Trophoblast cell (in vitro differentiated cells and primary cell): Measurements from ENCODE around the gene BRF1.

Experiments used
- DNase-seq, 2 donors: peaks; one replicate each; pipeline ENCODE4 v3.0.0-alpha.2; 2016
- H2AFZ ChIP-seq: 2 replicates; pipeline ENCODE4 v1.6.1; 2013; ENCODE audit warnings: low read length, moderate library complexity, mild to moderate bottlenecking; ENCODE audit not compliant: insufficient read depth, poor library complexity
- H2AK5ac ChIP-seq: 2 replicates; pipeline ENCODE4 v1.6.1; 2013; ENCODE audit warnings: mild to moderate bottlenecking, low read length
- H2BK120ac ChIP-seq: 2 replicates; pipeline ENCODE4 v1.6.1; 2013; ENCODE audit warnings: low read length, mild to moderate bottlenecking, moderate library complexity; ENCODE audit not compliant: insufficient read depth, poor library complexity
- H2BK12ac ChIP-seq: 2 replicates; pipeline ENCODE4 v1.6.1; 2013; ENCODE audit warnings: mild to moderate bottlenecking, low read length, moderate library complexity
- H2BK5ac ChIP-seq: 2 replicates; pipeline ENCODE4 v1.6.1; 2013; ENCODE audit warnings: low read length, low read depth, moderate library complexity, mild to moderate bottlenecking; ENCODE audit not compliant: poor library complexity
- H3K14ac ChIP-seq: 2 replicates; pipeline ENCODE4 v1.6.1; 2013; ENCODE audit warnings: mild to moderate bottlenecking, low read length
- H3K18ac ChIP-seq: 2 replicates; pipeline ENCODE4 v1.6.1; 2013; ENCODE audit warnings: mild to moderate bottlenecking, low read length
- H3K23ac ChIP-seq: 2 replicates; pipeline ENCODE4 v1.6.1; 2013; ENCODE audit warnings: low read length
- H3K27ac ChIP-seq: 2 replicates; pipeline ENCODE4 v1.5.1; 2013; ENCODE audit warnings: low read depth, mild to moderate bottlenecking, inconsistent platforms, low read length, moderate library complexity
- H3K27me3 ChIP-seq: 2 replicates; pipeline ENCODE4 v1.6.1; 2013; ENCODE audit warnings: inconsistent platforms, mild to moderate bottlenecking, low read length, moderate library complexity; ENCODE audit not compliant: insufficient read depth
- H3K36me3 ChIP-seq, 2 experiments: 1 replicate in 1 of 2; 2 replicates in 1 of 2; pipeline ENCODE4 v1.6.1; 2013; ENCODE audit warnings: low read length in 2 of 2, mild to moderate bottlenecking in 2 of 2, moderate library complexity in 1 of 2; ENCODE audit not compliant: insufficient read depth in 2 of 2, control insufficient read depth in 1 of 2
- H3K4ac ChIP-seq: 2 replicates; pipeline ENCODE4 v1.6.1; 2013; ENCODE audit warnings: low read depth, mild to moderate bottlenecking, low read length, moderate library complexity
- H3K4me1 ChIP-seq, 2 experiments: 1 replicate in 1 of 2; 2 replicates in 1 of 2; pipeline ENCODE4 v1.6.1; 2013; ENCODE audit warnings: low read length in 2 of 2, mild to moderate bottlenecking in 2 of 2, moderate library complexity in 1 of 2; ENCODE audit not compliant: insufficient read depth in 2 of 2, control insufficient read depth in 1 of 2
- H3K4me2 ChIP-seq: 2 replicates; pipeline ENCODE4 v1.6.1; 2013; ENCODE audit warnings: inconsistent platforms, mild to moderate bottlenecking, low read length, moderate library complexity
- H3K4me3 ChIP-seq: 2 replicates; pipeline ENCODE4 v1.5.1; 2013; ENCODE audit warnings: mild to moderate bottlenecking, low read depth, low read length, inconsistent platforms
- H3K79me1 ChIP-seq: one replicate; pipeline ENCODE4 v1.6.1; 2013; ENCODE audit warnings: low read length
- H3K79me2 ChIP-seq: 2 replicates; pipeline ENCODE4 v1.6.1; 2013; ENCODE audit warnings: low read length, mild to moderate bottlenecking; ENCODE audit not compliant: control insufficient read depth, insufficient read depth, poor library complexity
- H3K9ac ChIP-seq: 2 replicates; pipeline ENCODE4 v1.6.1; 2013; ENCODE audit warnings: mild to moderate bottlenecking, low read length
- H3K9me3 ChIP-seq: 2 replicates; pipeline ENCODE4 v1.6.1; 2013; ENCODE audit warnings: low read depth, mild to moderate bottlenecking, control low read depth, inconsistent platforms, low read length; ENCODE audit not compliant: insufficient read depth
- H4K12ac ChIP-seq: 2 replicates; pipeline ENCODE4 v1.6.1; 2013; ENCODE audit warnings: low read depth, mild to moderate bottlenecking, low read length, moderate library complexity
- H4K8ac ChIP-seq: 2 replicates; pipeline ENCODE4 v1.6.1; 2013; ENCODE audit warnings: low read depth, mild to moderate bottlenecking, low read length, moderate library complexity
- H4K91ac ChIP-seq: one replicate; pipeline ENCODE4 v1.6.1; 2013; ENCODE audit warnings: low read depth, mild to moderate bottlenecking, low read length, moderate library complexity
- WGBS: extraction: QIAGEN DNeasy Blood & Tissue Kit; methylation state at CpG from one replicate; pipeline ENCODE4 v1.1.7; 2013; ENCODE audit warnings: missing lambda C conversion rate; ENCODE audit not compliant: insufficient read length, insufficient coverage; ENCODE audit errors: extremely low coverage; 5-methylcytosine and 5-hydroxymethylcytosine counted together

Gene BRF1

DNA sequence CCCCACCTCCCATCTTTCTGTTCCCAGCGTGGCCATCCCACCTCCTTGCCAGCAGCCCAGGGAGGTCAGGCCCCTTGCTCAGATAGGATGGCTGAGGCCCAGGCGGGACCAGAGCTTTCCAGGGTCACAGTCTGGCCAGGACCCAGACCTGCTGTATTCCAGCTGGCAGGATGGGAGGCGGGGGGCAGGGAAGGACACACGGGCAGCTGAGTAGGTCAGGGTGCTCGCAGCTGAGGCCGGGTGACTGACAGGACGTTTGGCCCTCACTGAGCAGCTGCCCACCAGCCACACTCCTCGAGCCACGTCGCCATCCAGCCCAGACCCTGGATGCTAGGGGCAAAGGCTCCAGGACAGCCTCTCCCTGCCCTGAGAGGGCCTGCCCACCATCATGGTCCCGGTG, 123.7 kb downstream of the BRF1 start:
- Histone ChIP-seq H3K23ac (no peak overlapping the region), H3K79me1 (peaks cover 2% of the 10 kb centered on the region), H2BK12ac (no peak overlapping the region), H2AK5ac (no peak overlapping the region), H3K27me3 (no peaks in the 10 kb centered on the region), H4K12ac (no peak overlapping the region), H4K91ac (no peak overlapping the region), H3K9me3 (no peaks in the 10 kb centered on the region), H3K18ac (no peak overlapping the region), H3K27ac (no peak overlapping the region), H3K14ac (no peak overlapping the region), H2BK5ac (no peak overlapping the region), H2AFZ (no peak overlapping the region), H2BK120ac (no peak overlapping the region), H3K4me1 (peaks cover 2 to 6% of the 10 kb centered on the region in 2 experiments), H3K79me2 (peaks cover 3% of the 10 kb centered on the region), H3K4ac (no peak overlapping the region), H3K9ac (no peak overlapping the region), H3K36me3 (no peaks in the 10 kb centered on the region), H3K4me3 (no peak overlapping the region), H4K8ac (no peak overlapping the region), H3K4me2 (no peak overlapping the region)
- DNase-seq, result no peak
- WGBS, result no CpG with 5 or more reads among the region's 11 CpGs

DNA sequence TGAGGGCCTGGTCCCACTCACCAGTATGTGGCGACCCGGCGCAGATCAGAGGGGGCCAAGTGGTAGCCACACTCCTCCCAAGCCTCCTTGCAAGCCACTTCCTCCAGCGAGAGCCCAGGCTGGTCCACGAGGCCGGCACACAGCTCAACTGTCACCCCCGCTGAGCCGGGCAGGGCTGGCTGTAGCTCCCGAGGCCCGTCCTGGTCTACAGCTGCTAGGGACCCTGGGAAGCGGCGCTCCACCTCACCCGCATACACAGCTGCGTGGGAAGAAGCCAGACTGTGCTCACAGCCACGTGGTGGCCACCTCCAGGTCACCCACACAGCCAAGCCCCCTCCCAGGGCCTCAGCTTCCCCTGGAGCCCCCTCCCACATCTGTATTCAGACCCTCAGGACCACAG, 124.3 kb downstream of the BRF1 start:
- no peak overlapping the region for H4K91ac ChIP-seq
- WGBS, result no CpG with 5 or more reads among the region's 15 CpGs
- no peak overlapping the region for H2BK120ac ChIP-seq
- no peak overlapping the region for H3K4ac ChIP-seq
- no peaks in the 10 kb centered on the region for H3K27me3 ChIP-seq
- H3K4me3 ChIP-seq, result no peak overlapping the region
- H2AK5ac ChIP-seq, result no peak overlapping the region
- H4K12ac ChIP-seq, result no peak overlapping the region
- no peaks in the 10 kb centered on the region for H3K9me3 ChIP-seq
- no peak overlapping the region for H2BK5ac ChIP-seq
- H3K4me2 ChIP-seq, result no peak overlapping the region
- no peak overlapping the region for H3K23ac ChIP-seq
- no peak for DNase-seq
- no peak overlapping the region for H3K18ac ChIP-seq
- no peak overlapping the region for H4K8ac ChIP-seq
- H3K27ac ChIP-seq, result no peak overlapping the region
- H2AFZ ChIP-seq, result no peak overlapping the region
- H2BK12ac ChIP-seq, result no peak overlapping the region
- no peaks in the 10 kb centered on the region for H3K36me3 ChIP-seq
- no peak overlapping the region for H3K14ac ChIP-seq
- H3K79me1 ChIP-seq, result peaks cover 2% of the 10 kb centered on the region
- H3K4me1 ChIP-seq, result peaks cover 2 to 6% of the 10 kb centered on the region in 2 experiments
- H3K9ac ChIP-seq, result no peak overlapping the region
- peaks cover 3% of the 10 kb centered on the region for H3K79me2 ChIP-seq

- H3K4ac ChIP-seq, result no peak overlapping the region
- no peak overlapping the region for H3K18ac ChIP-seq
- no peak overlapping the region for H4K12ac ChIP-seq
- no peak overlapping the region for H2AK5ac ChIP-seq
- H3K23ac ChIP-seq, result no peak overlapping the region
- H3K9ac ChIP-seq, result no peak overlapping the region
- H3K79me1 ChIP-seq, result no peaks in the 10 kb centered on the region
- no peak overlapping the region for H2AFZ ChIP-seq
- H2BK5ac ChIP-seq, result no peak overlapping the region
- H3K4me1 ChIP-seq, result no peaks in the 10 kb centered on the region
- H2BK12ac ChIP-seq, result no peak overlapping the region
- H3K14ac ChIP-seq, result no peak overlapping the region
- peaks cover 13% of the 10 kb centered on the region for H3K27me3 ChIP-seq
- no peak overlapping the region for H2BK120ac ChIP-seq
- DNase-seq, result no peak
- H3K4me2 ChIP-seq, result no peak overlapping the region
- H4K91ac ChIP-seq, result no peak overlapping the region
- no peaks in the 10 kb centered on the region for H3K79me2 ChIP-seq
- no peaks in the 10 kb centered on the region for H3K9me3 ChIP-seq
- no peaks in the 10 kb centered on the region for H3K36me3 ChIP-seq
- H3K27ac ChIP-seq, result no peak overlapping the region
- no peak overlapping the region for H3K4me3 ChIP-seq
- no CpG with 5 or more reads among the region's 32 CpGs for WGBS
- no peak overlapping the region for H4K8ac ChIP-seq
Observed at GRCh38 chr14:105173901-105174894, 126.6 kb downstream of the BRF1 start.

DNA sequence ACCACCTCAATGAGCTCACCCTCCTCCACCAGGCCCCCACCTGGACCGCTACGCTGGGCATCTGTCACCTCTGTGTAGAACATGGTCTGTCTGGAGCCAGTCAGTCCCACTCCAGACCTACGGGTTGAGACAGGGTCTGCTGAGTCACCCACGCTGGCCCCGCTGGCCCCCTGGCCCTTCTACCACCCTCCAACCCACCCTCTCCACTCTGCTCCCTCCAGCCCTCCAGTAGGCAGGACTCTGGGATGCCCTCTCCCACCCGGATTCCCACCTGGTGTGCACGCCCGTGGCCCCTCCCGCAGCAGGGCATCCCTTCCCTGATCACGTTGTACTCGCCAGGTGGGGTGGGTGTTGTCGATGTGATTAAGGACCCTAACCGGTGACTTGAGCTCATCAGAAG, 127.7 kb downstream of the BRF1 start:
- DNase-seq, result no peak
- H3K4me1 ChIP-seq, result peaks cover 2% of the 10 kb centered on the region in 2 experiments
- no peaks in the 10 kb centered on the region for H3K79me1 ChIP-seq
- H3K79me2 ChIP-seq, result no peaks in the 10 kb centered on the region
- no peak overlapping the region for H2AFZ ChIP-seq
- no peak overlapping the region for H3K4ac ChIP-seq
- no peak overlapping the region for H3K27ac ChIP-seq
- H2AK5ac ChIP-seq, result no peak overlapping the region
- no peak overlapping the region for H3K23ac ChIP-seq
- H3K4me2 ChIP-seq, result no peak overlapping the region
- no peak overlapping the region for H2BK12ac ChIP-seq
- H3K9me3 ChIP-seq, result no peaks in the 10 kb centered on the region
- H2BK120ac ChIP-seq, result no peak overlapping the region
- H4K91ac ChIP-seq, result no peak overlapping the region
- H3K4me3 ChIP-seq, result no peak overlapping the region
- no peak overlapping the region for H4K12ac ChIP-seq
- H3K36me3 ChIP-seq, result no peaks in the 10 kb centered on the region
- H3K27me3 ChIP-seq, result peaks cover 17% of the 10 kb centered on the region
- no peak overlapping the region for H3K14ac ChIP-seq
- no peak overlapping the region for H3K9ac ChIP-seq
- no peak overlapping the region for H4K8ac ChIP-seq
- WGBS, result no CpG with 5 or more reads among the region's 13 CpGs
- H2BK5ac ChIP-seq, result no peak overlapping the region
- H3K18ac ChIP-seq, result no peak overlapping the region
